Upper lobe of left lung (tissue), 4 donors: ENCODE data around the gene PRKAR1B.

Source experiments
- EP300 ChIP-seq, 4 donors: sonication (generic); formaldehyde crosslinking; IDR thresholded peaks; one replicate each; pipeline ENCODE4 v1.5.1; 2017; ENCODE audit warnings: antibody characterized with exemption in 4 of 4, control low read depth in 2 of 4
- POLR2A ChIP-seq, 4 donors: fragments of 450-650 bp; IDR thresholded peaks; one replicate each; pipeline ENCODE4 v1.5.1; 2016 to 2017; ENCODE audit warnings: antibody characterized with exemption in 4 of 4, mild to moderate bottlenecking in 2 of 4
- POLR2AphosphoS5 ChIP-seq, 2 donors: sonication (generic); formaldehyde crosslinking; IDR thresholded peaks; one replicate each; pipeline ENCODE4 v1.5.1; 2017; ENCODE audit warnings: antibody characterized with exemption in 2 of 2
- TF ChIP-seq, protein P1 (sequence below), 6 experiments: fragments of 450-650 bp in 4 of 6; fragments of 200-600 bp in 2 of 6; sonication (generic) in 2 of 6; IDR thresholded peaks; one replicate each; pipeline ENCODE4 v1.5.1; 2016 to 2019; ENCODE audit warnings: antibody characterized with exemption in 6 of 6

DNA sequence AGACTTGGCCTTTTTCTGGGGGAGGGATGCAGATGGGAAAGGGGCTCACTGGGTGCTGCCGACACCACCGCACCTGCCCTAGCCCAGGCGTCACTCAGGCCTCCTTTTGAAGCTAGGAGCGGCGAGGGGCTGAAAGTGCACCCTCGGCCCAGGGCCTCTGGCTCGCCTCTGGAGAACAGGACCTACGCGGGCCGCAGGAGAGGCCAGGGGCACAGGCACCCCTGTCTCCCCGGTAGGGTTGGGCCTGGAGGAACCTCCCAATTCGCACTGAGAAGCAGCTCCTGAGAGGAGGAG lies 46.5 kb upstream of the PRKAR1B start:
- TF ChIP-seq, protein P1, sequence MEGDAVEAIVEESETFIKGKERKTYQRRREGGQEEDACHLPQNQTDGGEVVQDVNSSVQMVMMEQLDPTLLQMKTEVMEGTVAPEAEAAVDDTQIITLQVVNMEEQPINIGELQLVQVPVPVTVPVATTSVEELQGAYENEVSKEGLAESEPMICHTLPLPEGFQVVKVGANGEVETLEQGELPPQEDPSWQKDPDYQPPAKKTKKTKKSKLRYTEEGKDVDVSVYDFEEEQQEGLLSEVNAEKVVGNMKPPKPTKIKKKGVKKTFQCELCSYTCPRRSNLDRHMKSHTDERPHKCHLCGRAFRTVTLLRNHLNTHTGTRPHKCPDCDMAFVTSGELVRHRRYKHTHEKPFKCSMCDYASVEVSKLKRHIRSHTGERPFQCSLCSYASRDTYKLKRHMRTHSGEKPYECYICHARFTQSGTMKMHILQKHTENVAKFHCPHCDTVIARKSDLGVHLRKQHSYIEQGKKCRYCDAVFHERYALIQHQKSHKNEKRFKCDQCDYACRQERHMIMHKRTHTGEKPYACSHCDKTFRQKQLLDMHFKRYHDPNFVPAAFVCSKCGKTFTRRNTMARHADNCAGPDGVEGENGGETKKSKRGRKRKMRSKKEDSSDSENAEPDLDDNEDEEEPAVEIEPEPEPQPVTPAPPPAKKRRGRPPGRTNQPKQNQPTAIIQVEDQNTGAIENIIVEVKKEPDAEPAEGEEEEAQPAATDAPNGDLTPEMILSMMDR (IDR thresholded peaks at IDR 0.05), result no peak
- TF ChIP-seq POLR2AphosphoS5 (IDR thresholded peaks at IDR 0.05) (no peak), EP300 (IDR thresholded peaks at IDR 0.05) (no peak), POLR2A (IDR thresholded peaks at IDR 0.05) (no peak)
